Measurements from ENCODE around the gene ADGRG1.

DNA sequence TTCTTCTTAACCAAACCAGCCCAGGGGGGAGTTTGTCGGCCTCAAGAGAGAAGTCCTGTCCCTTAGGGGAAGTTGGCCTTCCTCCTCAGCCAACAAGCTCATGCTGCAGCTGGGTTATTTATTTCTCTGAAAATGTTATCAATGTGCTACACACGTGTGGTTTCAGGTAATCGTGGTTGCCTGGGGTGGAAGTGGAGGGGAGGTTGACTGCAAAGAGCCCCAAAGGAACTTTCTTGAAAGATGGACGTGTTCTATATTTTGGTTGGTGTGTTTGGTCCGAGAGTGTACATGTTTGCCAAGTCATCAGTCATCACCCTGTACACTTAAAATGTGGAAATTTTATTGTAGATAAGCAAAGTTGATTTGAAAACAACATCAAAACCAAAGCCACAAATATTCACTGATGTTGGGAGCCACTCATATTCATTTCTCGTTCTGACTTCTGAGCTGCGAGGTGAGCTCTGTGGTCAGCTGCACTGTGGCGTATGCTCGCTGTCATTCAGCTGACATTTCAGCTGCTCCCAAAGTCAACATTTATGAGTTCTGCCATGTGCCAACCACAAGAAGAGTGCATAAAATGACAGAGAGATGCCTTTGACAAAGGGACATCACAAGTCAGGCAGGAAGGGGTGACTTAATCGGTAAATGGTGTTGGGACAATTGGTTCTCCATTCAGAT lies 26.5 kb upstream of the ADGRG1 start:
- no peak for TF ChIP-seq EZH2 (IDR thresholded peaks at IDR 0.05; ENCODE audit: low read length, missing control alignments)
- TF ChIP-seq CTCF (conservative IDR thresholded peaks at IDR 0.05 in 1 of 2, IDR thresholded peaks at IDR 0.05 in 1 of 2; ENCODE audit: low read depth in 1 of 2, low read length in 2 of 2): no peak
